ENCODE data around the gene BPI.
"Not testable (repeated sequence)": the region's sequence is repeated elsewhere in the genome, so short reads cannot be mapped to it uniquely, and the experiment has no call there.

Gene BPI

DNA sequence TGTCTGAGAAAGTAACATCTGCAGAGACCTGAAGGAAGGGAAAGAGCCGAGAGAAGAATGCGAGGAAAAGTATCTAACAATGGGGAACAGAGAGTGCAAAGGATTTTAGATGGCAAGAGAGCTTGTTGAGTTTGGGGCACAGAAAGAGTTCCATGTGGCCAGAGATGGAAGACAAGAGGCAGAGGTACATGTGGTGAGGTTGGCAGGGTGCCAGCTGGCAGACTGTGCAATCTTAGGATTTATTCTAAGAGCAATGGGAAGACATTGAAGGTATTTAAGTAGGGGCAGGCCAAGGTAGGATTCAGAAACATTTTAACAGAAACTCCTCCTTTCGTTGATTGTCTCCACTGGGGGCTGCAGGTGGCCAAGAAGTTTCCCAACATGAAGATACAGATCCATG, 21.9 kb downstream of the BPI start:
- Mint-ChIP-seq H3K36me3 (ENCODE audit: low read depth) (no peaks in the 10 kb centered on the region), H3K4me3 (no peak overlapping the region), H3K4me1 (ENCODE audit: low read depth) (no peaks in the 10 kb centered on the region), H3K9me3 (no peaks in the 10 kb centered on the region), H3K27me3 (peaks cover 26% of the 10 kb centered on the region), H3K27ac (no peak overlapping the region)

DNA sequence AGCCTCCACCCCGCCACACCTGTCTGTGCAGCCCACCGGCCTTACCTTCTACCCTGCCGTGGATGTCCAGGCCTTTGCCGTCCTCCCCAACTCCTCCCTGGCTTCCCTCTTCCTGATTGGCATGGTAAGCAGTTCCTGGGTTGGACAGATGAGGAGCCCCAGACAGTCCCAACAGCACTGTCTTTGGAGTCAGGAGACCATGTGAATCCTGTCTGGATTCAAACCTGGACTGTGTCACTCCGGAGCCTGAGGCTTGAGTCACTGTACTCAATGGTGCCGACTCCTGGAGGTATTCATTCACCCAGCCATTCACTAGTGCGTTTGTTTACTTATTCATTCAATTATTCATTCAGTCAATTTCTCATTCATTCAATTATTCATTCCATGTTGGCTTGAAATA, 22.4 kb downstream of the BPI start:
- Mint-ChIP-seq H3K4me3 (no peak overlapping the region), H3K27ac (no peak overlapping the region), H3K9me3 (no peaks in the 10 kb centered on the region), H3K4me1 (ENCODE audit: low read depth) (no peaks in the 10 kb centered on the region), H3K36me3 (ENCODE audit: low read depth) (no peaks in the 10 kb centered on the region), H3K27me3 (peaks cover 27% of the 10 kb centered on the region)

DNA sequence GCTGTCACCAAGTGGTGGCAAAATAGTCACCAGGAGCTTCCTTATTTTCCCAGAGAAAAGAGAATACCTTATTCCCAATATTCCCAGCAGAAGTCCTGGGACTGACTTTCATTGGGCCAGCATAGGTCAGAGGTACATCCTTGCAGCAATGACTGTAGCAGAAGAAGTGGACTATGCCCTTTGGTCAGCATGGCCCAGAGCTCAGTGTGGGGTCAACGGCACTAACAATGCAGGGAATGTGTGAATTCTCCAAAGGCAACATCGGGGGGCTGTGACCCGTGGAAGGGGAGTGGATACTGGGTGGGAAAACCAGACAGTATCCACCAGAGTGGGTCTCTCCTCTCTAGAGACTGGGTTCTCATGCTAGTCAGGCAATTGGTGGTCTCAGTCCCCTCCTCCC, 26.7 kb downstream of the BPI start:
- no peaks in the 10 kb centered on the region for H3K4me1 Mint-ChIP-seq (ENCODE audit: low read depth)
- H3K27me3 Mint-ChIP-seq = peaks cover 36% of the 10 kb centered on the region
- no peaks in the 10 kb centered on the region for H3K9me3 Mint-ChIP-seq
- no peak overlapping the region for H3K27ac Mint-ChIP-seq
- no peaks in the 10 kb centered on the region for H3K36me3 Mint-ChIP-seq (ENCODE audit: low read depth)
- H3K4me3 Mint-ChIP-seq = no peak overlapping the region

- H3K27ac Mint-ChIP-seq = no peak overlapping the region
- H3K4me1 Mint-ChIP-seq (ENCODE audit: low read depth) = no peaks in the 10 kb centered on the region
- H3K27me3 Mint-ChIP-seq = peaks cover 39% of the 10 kb centered on the region
- no peak overlapping the region for H3K4me3 Mint-ChIP-seq
- no peaks in the 10 kb centered on the region for H3K36me3 Mint-ChIP-seq (ENCODE audit: low read depth)
- H3K9me3 Mint-ChIP-seq = no peaks in the 10 kb centered on the region
Measured at GRCh38 chr20:38331245-38331644, 27.3 kb downstream of the BPI start.

- peaks cover 41% of the 10 kb centered on the region for H3K27me3 Mint-ChIP-seq
- no peaks in the 10 kb centered on the region for H3K9me3 Mint-ChIP-seq
- no peaks in the 10 kb centered on the region for H3K4me1 Mint-ChIP-seq (ENCODE audit: low read depth)
- no peak overlapping the region for H3K27ac Mint-ChIP-seq
- no peaks in the 10 kb centered on the region for H3K36me3 Mint-ChIP-seq (ENCODE audit: low read depth)
- no peak overlapping the region for H3K4me3 Mint-ChIP-seq
Measured at GRCh38 chr20:38331814-38332213, 27.9 kb downstream of the BPI start.

DNA sequence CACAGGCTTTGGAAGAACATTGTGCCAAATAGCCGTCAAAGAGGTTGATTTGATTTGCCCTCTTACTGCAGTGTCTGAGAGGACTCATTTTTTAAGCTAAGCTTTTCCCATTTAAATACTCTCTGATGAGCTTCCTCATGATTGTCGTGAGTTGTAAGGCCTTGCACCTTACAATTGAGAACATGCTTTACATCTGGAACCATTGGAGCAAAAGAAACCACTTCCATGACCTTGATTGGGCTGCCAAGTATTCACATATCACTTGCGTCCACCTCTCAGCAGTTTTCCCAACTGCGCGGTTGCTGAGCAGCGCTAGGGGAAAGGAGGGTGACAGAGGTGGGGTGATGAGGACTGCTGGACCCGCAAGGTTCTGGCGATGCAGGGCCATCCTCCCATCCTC, 30.1 kb downstream of the BPI start:
- Mint-ChIP-seq H3K27me3 (peaks cover 45% of the 10 kb centered on the region), H3K4me1 (ENCODE audit: low read depth) (no peaks in the 10 kb centered on the region), H3K27ac (no peak overlapping the region), H3K36me3 (ENCODE audit: low read depth) (no peaks in the 10 kb centered on the region), H3K4me3 (no peak overlapping the region), H3K9me3 (peaks cover 9% of the 10 kb centered on the region)

DNA sequence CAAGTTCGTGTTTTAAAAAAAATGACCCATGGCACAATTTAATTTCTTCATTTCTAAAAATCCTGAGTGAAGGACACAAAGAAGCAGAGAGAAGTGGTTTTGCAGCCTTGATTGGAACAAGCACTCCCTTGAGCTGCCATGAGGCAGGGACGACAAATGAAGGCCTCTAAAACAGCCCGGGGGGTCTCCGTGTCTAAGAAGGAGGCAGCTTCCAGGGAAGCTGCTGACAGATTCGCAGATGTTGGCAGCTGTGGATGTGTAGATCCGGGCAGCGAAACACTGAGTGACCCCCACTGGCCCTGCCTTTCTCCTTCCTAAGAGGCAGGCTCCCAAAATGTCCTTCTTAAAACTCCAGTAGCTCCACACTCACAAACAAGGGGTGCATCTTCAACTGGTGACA, 32.8 kb downstream of the BPI start:
- H3K27ac Mint-ChIP-seq = no peak overlapping the region
- no peaks in the 10 kb centered on the region for H3K36me3 Mint-ChIP-seq (ENCODE audit: low read depth)
- peaks cover 12% of the 10 kb centered on the region for H3K9me3 Mint-ChIP-seq
- no peaks in the 10 kb centered on the region for H3K4me1 Mint-ChIP-seq (ENCODE audit: low read depth)
- H3K27me3 Mint-ChIP-seq = peaks cover 34% of the 10 kb centered on the region
- H3K4me3 Mint-ChIP-seq = no peak overlapping the region

- Mint-ChIP-seq H3K4me1 (ENCODE audit: low read depth) (no peaks in the 10 kb centered on the region), H3K27me3 (peaks cover 31% of the 10 kb centered on the region), H3K27ac (no peak overlapping the region), H3K4me3 (no peak overlapping the region), H3K36me3 (ENCODE audit: low read depth) (no peaks in the 10 kb centered on the region), H3K9me3 (peaks cover 12% of the 10 kb centered on the region)
Measured at GRCh38 chr20:38337561-38338140, 33.7 kb downstream of the BPI start.

GRCh38 chr20:38338849-38339520, 35.0 kb downstream of the BPI start:
- H3K4me3 Mint-ChIP-seq = no peak overlapping the region
- no peaks in the 10 kb centered on the region for H3K36me3 Mint-ChIP-seq (ENCODE audit: low read depth)
- H3K4me1 Mint-ChIP-seq (ENCODE audit: low read depth) = no peaks in the 10 kb centered on the region
- no peak overlapping the region for H3K27ac Mint-ChIP-seq
- peaks cover 31% of the 10 kb centered on the region for H3K27me3 Mint-ChIP-seq
- peaks cover 12% of the 10 kb centered on the region for H3K9me3 Mint-ChIP-seq

- H3K27me3 Mint-ChIP-seq = peaks cover 27% of the 10 kb centered on the region
- not testable (repeated sequence) for H3K36me3 Mint-ChIP-seq (ENCODE audit: low read depth); H3K4me3 Mint-ChIP-seq; H3K27ac Mint-ChIP-seq; H3K4me1 Mint-ChIP-seq (ENCODE audit: low read depth)
- H3K9me3 Mint-ChIP-seq = peaks cover 12% of the 10 kb centered on the region
Measured at GRCh38 chr20:38339521-38339896, 35.6 kb downstream of the BPI start.

DNA sequence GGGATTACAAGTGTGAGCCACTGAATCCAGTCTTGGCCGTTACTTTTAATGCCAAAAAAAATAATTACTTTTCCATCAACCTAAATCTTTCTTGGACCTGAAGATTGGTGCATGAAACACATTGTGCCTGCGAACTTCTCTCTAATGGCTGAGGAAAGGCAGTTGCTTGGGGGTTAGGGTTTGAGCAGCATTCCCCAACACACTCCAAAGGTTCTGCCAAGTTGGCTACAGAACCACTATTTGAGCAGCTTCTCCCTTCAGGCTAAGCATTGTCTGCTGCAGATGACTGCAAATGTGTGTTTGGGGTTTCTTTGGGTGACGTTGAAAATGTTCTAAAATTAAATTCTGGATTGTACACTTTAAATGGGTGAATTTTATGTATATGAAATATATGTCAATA, 36.0 kb downstream of the BPI start:
- Mint-ChIP-seq H3K4me3 (no peak overlapping the region), H3K36me3 (ENCODE audit: low read depth) (no peaks in the 10 kb centered on the region), H3K27ac (no peak overlapping the region), H3K9me3 (peaks cover 12% of the 10 kb centered on the region), H3K27me3 (peaks cover 24% of the 10 kb centered on the region), H3K4me1 (ENCODE audit: low read depth) (no peaks in the 10 kb centered on the region)

DNA sequence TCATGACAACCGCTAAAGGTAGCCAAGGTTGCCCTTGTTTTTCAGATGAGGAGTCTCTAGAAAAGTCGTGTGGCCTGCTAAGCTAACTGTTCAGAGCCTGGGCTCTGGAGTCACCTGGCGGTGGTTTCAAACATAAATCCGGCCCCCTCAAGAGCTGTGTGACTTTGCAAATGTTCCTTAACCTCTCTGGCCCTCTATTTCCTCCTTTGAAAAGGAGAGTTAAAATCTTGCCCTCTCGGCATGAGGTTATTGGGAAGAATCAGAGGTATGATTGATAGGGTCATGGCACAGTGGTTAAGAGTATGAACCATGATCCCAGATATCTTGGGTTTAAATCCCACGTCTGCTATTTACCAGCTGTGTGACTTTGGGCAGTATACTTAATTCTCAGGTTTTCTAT, 36.7 kb downstream of the BPI start:
- H3K27me3 Mint-ChIP-seq = peaks cover 22% of the 10 kb centered on the region
- no peak overlapping the region for H3K27ac Mint-ChIP-seq
- H3K4me3 Mint-ChIP-seq = no peak overlapping the region
- peaks cover 12% of the 10 kb centered on the region for H3K9me3 Mint-ChIP-seq
- H3K36me3 Mint-ChIP-seq (ENCODE audit: low read depth) = no peaks in the 10 kb centered on the region
- no peaks in the 10 kb centered on the region for H3K4me1 Mint-ChIP-seq (ENCODE audit: low read depth)

DNA sequence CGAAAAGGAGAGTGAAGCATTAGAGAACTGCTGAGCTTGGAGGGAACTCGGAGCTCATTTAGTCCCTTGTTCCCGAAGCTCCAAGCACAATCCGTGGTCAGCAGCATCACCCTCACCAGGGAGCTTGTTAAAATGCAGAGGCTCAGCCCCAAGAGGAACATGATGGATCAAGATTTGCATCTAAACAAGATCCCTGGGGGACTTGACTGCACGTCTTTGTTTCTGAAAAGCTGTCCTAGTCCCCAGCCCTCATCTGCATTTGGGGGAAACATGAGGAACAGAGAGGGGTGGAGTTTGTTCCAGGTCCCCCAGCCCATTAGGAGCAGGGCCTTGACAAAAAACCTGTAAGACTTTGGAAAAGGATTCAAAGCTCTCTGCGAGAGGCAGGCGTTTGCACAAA, 38.3 kb downstream of the BPI start:
- Mint-ChIP-seq H3K27me3 (peaks cover 16% of the 10 kb centered on the region), H3K36me3 (ENCODE audit: low read depth) (no peaks in the 10 kb centered on the region), H3K4me3 (no peak overlapping the region), H3K27ac (no peak overlapping the region), H3K9me3 (peaks cover 12% of the 10 kb centered on the region), H3K4me1 (ENCODE audit: low read depth) (no peaks in the 10 kb centered on the region)

- H3K27me3 Mint-ChIP-seq = peaks cover 12% of the 10 kb centered on the region
- H3K4me3 Mint-ChIP-seq = no peak overlapping the region
- H3K9me3 Mint-ChIP-seq = peaks cover 9% of the 10 kb centered on the region
- H3K27ac Mint-ChIP-seq = no peak overlapping the region
- no peaks in the 10 kb centered on the region for H3K36me3 Mint-ChIP-seq (ENCODE audit: low read depth)
- H3K4me1 Mint-ChIP-seq (ENCODE audit: low read depth) = no peaks in the 10 kb centered on the region
Measured at GRCh38 chr20:38342713-38343310, 38.9 kb downstream of the BPI start.

DNA sequence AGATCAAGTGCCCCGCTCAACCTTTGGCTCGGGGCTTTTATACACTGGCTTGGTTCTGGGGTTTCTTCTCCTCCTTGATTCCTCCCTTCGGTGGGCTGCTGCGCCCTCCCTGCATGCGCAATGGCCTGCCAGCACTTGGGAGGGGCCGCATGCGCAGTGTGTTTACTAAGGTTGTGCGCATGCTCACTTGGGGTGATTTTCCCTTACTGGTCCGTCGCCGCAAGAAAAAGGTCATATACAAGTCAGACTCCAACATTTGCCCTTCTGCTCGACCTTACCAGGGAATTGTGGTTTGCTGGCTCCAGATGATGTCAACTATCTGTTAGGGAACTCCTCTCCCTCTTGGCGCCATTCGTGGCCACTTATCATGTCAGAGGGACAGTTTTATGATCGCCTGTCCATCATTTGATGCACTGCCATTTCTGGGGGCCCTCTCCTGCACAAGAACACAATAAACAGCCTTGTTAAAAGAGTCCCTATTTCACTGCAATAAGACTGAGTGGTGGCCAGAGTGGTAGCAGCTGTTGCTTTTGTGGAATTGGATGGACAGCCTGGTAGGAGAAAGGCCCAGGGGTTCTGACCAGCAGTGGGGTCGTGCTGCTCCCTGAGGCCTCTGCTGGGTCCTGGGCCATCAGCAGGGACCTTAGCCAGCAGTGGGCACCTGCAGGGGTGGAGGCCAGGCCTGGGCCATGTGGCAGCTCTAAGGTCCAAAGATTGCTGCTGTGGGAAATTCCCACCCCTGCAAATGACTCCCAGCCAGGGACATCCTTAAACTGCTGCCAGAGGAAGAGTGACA, 39.6 kb downstream of the BPI start:
- no peaks in the 10 kb centered on the region for H3K36me3 Mint-ChIP-seq (ENCODE audit: low read depth)
- no peak overlapping the region for H3K27ac Mint-ChIP-seq
- no peak overlapping the region for H3K4me3 Mint-ChIP-seq
- peaks cover 7% of the 10 kb centered on the region for H3K27me3 Mint-ChIP-seq
- H3K9me3 Mint-ChIP-seq = peaks cover 4% of the 10 kb centered on the region
- H3K4me1 Mint-ChIP-seq (ENCODE audit: low read depth) = no peaks in the 10 kb centered on the region

Measured in stimulated activated naive CD8-positive, alpha-beta T cell treated with anti-CD3 and anti-CD28 coated beads, Interleukin-15, Interleukin-2, amounts not matched to agents 100 ng/mL and 50 ng/mL, for 24 hours (primary cell).